Endothelial cell of umbilical vein (primary cell): ENCODE data around the gene JAG2. TPM values are rescaled to one million over a fixed set of nuclear protein-coding genes. Genes with fewer than 3 reads are reported as not detected.

Source experiments
- BruUV-seq: library from RNA; stranded (reverse); fragments of 400-500 nt; replicated peaks from 2 replicates; lab custom pipeline; 2021; lab: Mats Ljungman, UMichigan
- CTCF ChIA-PET: fragments of 300-600, 350-600 bp; sonication (Branson Sonifier 250); formaldehyde crosslinking; loops from one replicate; lab custom pipeline; 2021; ENCODE audit warnings: antibody characterized with exemption, inconsistent platforms; lab: Charles Lee
- POLR2A ChIA-PET: fragments of 300-600, 350-600 bp; sonication (Branson Sonifier 250); formaldehyde crosslinking; loops from one replicate; lab custom pipeline; 2021; ENCODE audit warnings: antibody characterized with exemption, inconsistent platforms; lab: Charles Lee
- DNase-seq: peaks from one replicate; pipeline ENCODE4 v3.0.0-alpha.2; 2011; ENCODE audit warnings: low read depth, low spot score
- FAIRE-seq: peaks from 2 replicates; lab custom pipeline; 2011; peaks lifted over from hg19 to GRCh38; lab: Jason Lieb, UNC
- H2AFZ ChIP-seq: 2 replicates; pipeline ENCODE4 v1.6.0; 2012; ENCODE audit warnings: low read depth, low read length, control low read depth, inconsistent platforms
- H3K27ac ChIP-seq: 2 replicates; pipeline ENCODE4 v1.5.1; 2011; ENCODE audit warnings: low read depth, mild to moderate bottlenecking, control low read depth, low read length, moderate library complexity; ENCODE audit not compliant: insufficient read depth
- H3K27me3 ChIP-seq, 2 experiments: 2 replicates each; pipeline versions ENCODE4 v1.6.0 to v1.6.1; 2011; ENCODE audit warnings: low read length in 2 of 2, mixed read lengths in 1 of 2; ENCODE audit not compliant: control insufficient read depth in 2 of 2, insufficient read depth in 2 of 2
- H3K36me3 ChIP-seq, 2 experiments: 2 replicates in 1 of 2; 3 replicates in 1 of 2; pipeline ENCODE4 v1.5.1; 2011; ENCODE audit warnings: low read length in 2 of 2, mild to moderate bottlenecking in 1 of 2, moderate library complexity in 1 of 2; ENCODE audit not compliant: control insufficient read depth in 2 of 2, insufficient read depth in 2 of 2; ENCODE audit errors: extremely low read depth in 1 of 2
- H3K4me1 ChIP-seq: 3 replicates; pipeline ENCODE4 v1.5.1; 2011; ENCODE audit warnings: mild to moderate bottlenecking, low read length; ENCODE audit not compliant: control insufficient read depth, insufficient read depth; ENCODE audit errors: extremely low read depth
- H3K4me2 ChIP-seq: 2 replicates; pipeline ENCODE4 v1.6.1; 2011; ENCODE audit warnings: low read length, control low read depth, mixed read lengths; ENCODE audit not compliant: insufficient read depth
- H3K4me3 ChIP-seq, 3 experiments: fragments of 200-600 bp in 1 of 3; sonication (generic), shearing (Covaris generic) in 1 of 3; replicated peaks in 1 of 3; 2 replicates each; pipeline ENCODE4 v1.5.1; 2011 to 2016; ENCODE audit warnings: control low read depth in 3 of 3, low read length in 3 of 3, mild to moderate bottlenecking in 2 of 3, inconsistent platforms in 1 of 3, low read depth in 1 of 3, moderate library complexity in 1 of 3; ENCODE audit not compliant: insufficient read depth in 1 of 3
- H3K79me2 ChIP-seq: 2 replicates; pipeline ENCODE4 v1.6.0; 2012; ENCODE audit warnings: low read length, inconsistent platforms; ENCODE audit not compliant: control insufficient read depth, insufficient read depth
- H3K9ac ChIP-seq: replicated peaks from 2 replicates; pipeline ENCODE3; 2011; ENCODE audit warnings: low read length, control low read depth; ENCODE audit not compliant: insufficient read depth; ENCODE audit errors: extremely low read depth
- H3K9me1 ChIP-seq: replicated peaks from 3 replicates; pipeline ENCODE4 v1.6.0; 2011; ENCODE audit warnings: mild to moderate bottlenecking, low read length; ENCODE audit not compliant: control insufficient read depth, insufficient read depth; ENCODE audit errors: extremely low read depth
- H3K9me3 ChIP-seq: replicated peaks from 2 replicates; pipeline ENCODE4 v1.5.1; 2012; ENCODE audit warnings: low read length, inconsistent platforms; ENCODE audit not compliant: control insufficient read depth, insufficient read depth
- H4K20me1 ChIP-seq: replicated peaks from 2 replicates; pipeline ENCODE3; 2011; ENCODE audit warnings: mild to moderate bottlenecking, low read length; ENCODE audit not compliant: control insufficient read depth, insufficient read depth; ENCODE audit errors: extremely low read depth
- EZH2 ChIP-seq: IDR thresholded peaks from 2 replicates; pipeline ENCODE4 v1.6.1; 2012; ENCODE audit warnings: borderline replicate concordance, low read depth, mild to moderate bottlenecking, moderate library complexity, low read length, inconsistent platforms; ENCODE audit not compliant: severe bottlenecking
- FOS ChIP-seq: IDR thresholded peaks from 2 replicates; pipeline ENCODE4 v1.6.1; 2011; ENCODE audit warnings: mild to moderate bottlenecking, low read length, moderate library complexity, borderline replicate concordance; ENCODE audit not compliant: insufficient read depth
- GATA2 ChIP-seq: IDR thresholded peaks from 2 replicates; pipeline ENCODE4 v1.7.0; 2011; ENCODE audit warnings: low read depth, mild to moderate bottlenecking, moderate library complexity, mixed read lengths, low read length; ENCODE audit not compliant: insufficient read length, insufficient read depth
- JUN ChIP-seq: IDR thresholded peaks from 2 replicates; pipeline ENCODE4 v1.6.1; 2011; ENCODE audit warnings: borderline replicate concordance, low read depth; ENCODE audit not compliant: insufficient read length, insufficient read depth
- MYC ChIP-seq: IDR thresholded peaks from one replicate; pipeline ENCODE4 v1.6.1; 2011; ENCODE audit warnings: mild to moderate bottlenecking, low read depth, low read length
- POLR2A ChIP-seq: IDR thresholded peaks from 2 replicates; pipeline ENCODE4 v1.6.1; 2012; ENCODE audit warnings: low read depth, mild to moderate bottlenecking, control low read depth, low read length
- POLR2AphosphoS5 ChIP-seq: IDR thresholded peaks from 2 replicates; pipeline ENCODE4 v1.6.1; 2012; ENCODE audit warnings: low read depth, mild to moderate bottlenecking, control low read depth, low read length, moderate library complexity; ENCODE audit not compliant: insufficient read depth
- dilution Hi-C: fragments of 300-500 bp; cut with MboI; formaldehyde crosslinking; loops from one replicate; pipeline ENCODE4 v1.15.0; 2019; ENCODE audit warnings: low sequenced_read_pairs; ENCODE audit not compliant: extremely low pct_ligation_motif_present
- intact Hi-C: fragments of 100-400 bp; cut with micrococcal nuclease; formaldehyde crosslinking; loops from one replicate; pipeline ENCODE4 v1.10.0; 2022
- polyA plus RNA-seq, 4 experiments: library from polyadenylated mRNA; depleted of rRNA in 3 of 4; stranded (reverse) in 3 of 4; unstranded in 1 of 4; fragments of >200 nt; gene quantifications; 2 replicates each; pipeline versions ENCODE4 v1.2.1 to v1.2.3, GENCODE V29; 2011 to 2012; ENCODE audit warnings: missing spikeins in 1 of 4
- total RNA-seq: library from RNA; stranded (reverse); gene quantifications from 2 replicates; pipeline ENCODE4 v1.2.3, GENCODE V29; 2021
- TF ChIP-seq, protein P1 (sequence below), 2 donors: IDR thresholded peaks; 1 replicate in 1 of 2; 2 replicates in 1 of 2; pipeline ENCODE4 v1.5.1; 2011; ENCODE audit warnings: low read length in 2 of 2, mild to moderate bottlenecking in 2 of 2, moderate library complexity in 2 of 2, control low read depth in 1 of 2, inconsistent platforms in 1 of 2, low read depth in 1 of 2; ENCODE audit not compliant: insufficient read depth in 1 of 2; ENCODE audit errors: extremely low read depth in 1 of 2
- TF ChIP-seq, protein P2 (sequence below): IDR thresholded peaks from 2 replicates; pipeline ENCODE4 v1.6.1; 2011; ENCODE audit not compliant: insufficient read depth, insufficient read length

Gene JAG2
- total and polyA plus RNA-seq, 2 donors (not counting 3 experiments of a cell fraction or from before 2014, with no cell fraction given): 105 to 128 TPM

DNA sequence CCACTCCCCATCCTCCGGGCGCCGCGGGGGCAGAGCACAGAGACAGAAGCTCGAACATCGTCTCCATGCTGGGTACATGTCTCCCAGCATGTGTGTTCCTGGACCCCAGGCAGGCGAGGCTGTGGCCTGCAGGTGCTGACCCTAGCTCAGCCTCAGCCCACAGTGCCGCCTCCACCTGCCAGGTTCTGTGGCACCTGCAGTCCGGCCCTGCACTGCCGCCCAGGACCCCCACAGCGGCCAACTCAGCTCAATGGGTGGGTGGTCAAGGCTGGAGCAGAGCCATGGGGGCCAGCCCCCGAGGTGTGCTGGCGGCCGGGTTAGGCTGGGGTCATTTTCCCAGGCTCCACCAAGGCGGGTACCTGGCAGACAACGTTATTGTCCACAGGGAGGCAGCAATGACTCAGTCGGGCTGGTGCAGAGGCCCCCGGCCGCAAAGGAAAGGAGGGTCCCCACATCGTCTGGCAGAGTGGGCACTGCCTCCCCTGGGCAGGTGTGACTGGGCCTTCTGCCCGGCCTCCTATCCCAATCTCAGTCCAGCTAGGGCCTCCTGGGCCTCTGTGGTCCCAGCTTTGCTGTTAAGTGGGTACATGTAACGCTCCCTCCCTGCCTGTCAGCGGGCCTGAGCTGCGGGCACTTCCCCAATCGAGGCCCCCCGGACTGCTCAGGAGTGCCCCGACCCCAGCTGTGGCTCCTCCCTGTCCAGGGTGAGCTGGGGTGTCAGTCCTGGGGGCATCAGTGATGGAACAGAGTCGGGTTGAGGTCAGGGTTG is 32.8 kb upstream of the JAG2 start:
- H3K79me2 ChIP-seq: no peaks in the 10 kb centered on the region
- H2AFZ ChIP-seq: peak overlapping the region; percentile 21
- H3K4me1 ChIP-seq: peaks cover 36% of the 10 kb centered on the region
- H3K9me3 ChIP-seq: no peaks in the 10 kb centered on the region
- ChIA-PET POLR2A (no interaction called here), CTCF (interaction anchor here (2.1 to 9.7 kb wide), 3 partner anchors 31 to 151 kb away, joined by 10 to 94 read pairs (median 17); partner anchors contain the start of gene JAG2)
- FAIRE-seq (peak; percentile 42), DNase-seq (no peak)
- H3K9ac ChIP-seq: no peak overlapping the region
- no peaks in the 10 kb centered on the region for H4K20me1 ChIP-seq
- dilution Hi-C loops (no loop called here), intact Hi-C loops (loop anchor here (10.0 kb wide), 1 partner anchor 53 kb away; no protein-coding TSS in a partner anchor)
- no peak overlapping the region for H3K4me3 ChIP-seq
- TF ChIP-seq POLR2AphosphoS5: no peak
- TF ChIP-seq, protein P1, sequence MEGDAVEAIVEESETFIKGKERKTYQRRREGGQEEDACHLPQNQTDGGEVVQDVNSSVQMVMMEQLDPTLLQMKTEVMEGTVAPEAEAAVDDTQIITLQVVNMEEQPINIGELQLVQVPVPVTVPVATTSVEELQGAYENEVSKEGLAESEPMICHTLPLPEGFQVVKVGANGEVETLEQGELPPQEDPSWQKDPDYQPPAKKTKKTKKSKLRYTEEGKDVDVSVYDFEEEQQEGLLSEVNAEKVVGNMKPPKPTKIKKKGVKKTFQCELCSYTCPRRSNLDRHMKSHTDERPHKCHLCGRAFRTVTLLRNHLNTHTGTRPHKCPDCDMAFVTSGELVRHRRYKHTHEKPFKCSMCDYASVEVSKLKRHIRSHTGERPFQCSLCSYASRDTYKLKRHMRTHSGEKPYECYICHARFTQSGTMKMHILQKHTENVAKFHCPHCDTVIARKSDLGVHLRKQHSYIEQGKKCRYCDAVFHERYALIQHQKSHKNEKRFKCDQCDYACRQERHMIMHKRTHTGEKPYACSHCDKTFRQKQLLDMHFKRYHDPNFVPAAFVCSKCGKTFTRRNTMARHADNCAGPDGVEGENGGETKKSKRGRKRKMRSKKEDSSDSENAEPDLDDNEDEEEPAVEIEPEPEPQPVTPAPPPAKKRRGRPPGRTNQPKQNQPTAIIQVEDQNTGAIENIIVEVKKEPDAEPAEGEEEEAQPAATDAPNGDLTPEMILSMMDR (IDR thresholded peaks at IDR 0.05; ENCODE audit: extremely low read depth in 1 of 2, insufficient read depth in 1 of 2, low read depth in 1 of 2, low read length in 2 of 2): peak; percentile 4 to 25
- no peak for TF ChIP-seq JUN
- no peak overlapping the region for H3K4me2 ChIP-seq
- peak overlapping the region; percentile 11 for H3K27ac ChIP-seq
- BruUV-seq: no TSS peak
- no peaks in the 10 kb centered on the region for H3K9me1 ChIP-seq
- no peaks in the 10 kb centered on the region for H3K36me3 ChIP-seq
- H3K27me3 ChIP-seq: no peaks in the 10 kb centered on the region

DNA sequence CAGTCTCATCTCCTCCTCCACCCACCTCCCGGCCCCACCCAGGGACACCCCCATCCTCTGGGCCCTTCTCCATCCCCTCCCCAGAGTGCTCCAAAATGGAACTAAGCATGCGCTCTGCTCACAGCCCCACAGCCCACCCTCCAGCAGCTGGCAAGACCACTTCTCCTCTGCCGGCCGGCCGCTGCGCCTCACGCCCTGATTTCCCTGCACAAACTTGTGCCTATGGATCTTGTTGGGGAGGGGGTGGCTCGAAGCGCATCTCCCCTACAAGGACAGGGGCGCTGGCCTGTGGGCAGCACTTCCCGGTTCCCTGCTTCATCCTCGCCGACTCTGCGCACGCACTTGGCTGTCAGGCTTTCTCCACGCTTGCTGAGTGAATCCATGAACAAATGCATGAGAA is 32.1 kb upstream of the JAG2 start:
- no peak overlapping the region for H3K4me3 ChIP-seq
- no peaks in the 10 kb centered on the region for H3K9me3 ChIP-seq
- H3K27me3 ChIP-seq: no peaks in the 10 kb centered on the region
- peaks cover 43% of the 10 kb centered on the region for H3K4me1 ChIP-seq
- DNase-seq: no peak
- POLR2A ChIA-PET: no interaction called here
- no peaks in the 10 kb centered on the region for H3K9me1 ChIP-seq
- H3K36me3 ChIP-seq: no peaks in the 10 kb centered on the region
- no peak overlapping the region for H3K9ac ChIP-seq
- dilution Hi-C loops (no loop called here), intact Hi-C loops (loop anchor here (10.0 kb wide), 1 partner anchor 54 kb away; no protein-coding TSS in a partner anchor)
- no peak overlapping the region for H3K27ac ChIP-seq
- H3K4me2 ChIP-seq: no peak overlapping the region
- no peak for FAIRE-seq
- BruUV-seq: no TSS peak
- H4K20me1 ChIP-seq: no peaks in the 10 kb centered on the region
- TF ChIP-seq FOS (no peak), POLR2A (no peak), POLR2AphosphoS5 (no peak), MYC (no peak), JUN (no peak), EZH2 (no peak), GATA2 (no peak)
- TF ChIP-seq, protein P2, sequence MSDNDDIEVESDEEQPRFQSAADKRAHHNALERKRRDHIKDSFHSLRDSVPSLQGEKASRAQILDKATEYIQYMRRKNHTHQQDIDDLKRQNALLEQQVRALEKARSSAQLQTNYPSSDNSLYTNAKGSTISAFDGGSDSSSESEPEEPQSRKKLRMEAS: no peak
- TF ChIP-seq, protein P1 (IDR thresholded peaks at IDR 0.05; ENCODE audit: extremely low read depth in 1 of 2, insufficient read depth in 1 of 2, low read depth in 1 of 2, low read length in 2 of 2): no peak
- H3K79me2 ChIP-seq: no peaks in the 10 kb centered on the region
- no peak overlapping the region for H2AFZ ChIP-seq
- CTCF ChIA-PET: interaction anchor here (1.0 to 9.7 kb wide), 4 partner anchors 12 to 110 kb away, joined by 3 to 94 read pairs (median 10); partner anchors contain the start of gene JAG2
